ENCODE measurements around the gene TPK1. TPM values are rescaled to one million over a fixed set of nuclear protein-coding genes. Genes with fewer than 3 reads are reported as not detected.

Gene TPK1
- polyA plus RNA-seq, 1 of the 3 experiments (the other 2 are of a cell fraction): 3.3 TPM

GRCh38 chr7:144762853-144763252 is 73.0 kb downstream of the TPK1 start:
- H3K27ac ChIP-seq (ENCODE audit: low read depth in 2 of 2, low read length in 1 of 2): no peak overlapping the region
- CTCF ChIA-PET: interaction anchor here (1.2 to 1.3 kb wide), 2 partner anchors 24 to 25 kb away, joined by 4 read pairs; no protein-coding TSS in a partner anchor
- H3K9me3 ChIP-seq: no peaks in the 10 kb centered on the region
- no peak overlapping the region for H2AFZ ChIP-seq (ENCODE audit: low read depth)
- 19% methylated on average over 1 of the region's 1 CpG for WGBS (ENCODE audit: low lambda C conversion rate)
- no peaks in the 10 kb centered on the region for H4K20me1 ChIP-seq (ENCODE audit: insufficient read depth)
- H3K79me2 ChIP-seq (ENCODE audit: insufficient read depth): no peaks in the 10 kb centered on the region
- no peaks in the 10 kb centered on the region for H3F3A ChIP-seq (replicated peaks; ENCODE audit: insufficient read depth)
- no peak overlapping the region for H3K4me3 ChIP-seq (ENCODE audit: low read depth in 2 of 2, low read length in 1 of 2)
- no peak overlapping the region for H3K9ac ChIP-seq
- no peaks in the 10 kb centered on the region for H3K36me3 ChIP-seq (replicated peaks in 1 of 2; ENCODE audit: control insufficient read depth in 1 of 2, insufficient read depth in 2 of 2, low read length in 1 of 2)
- no peaks in the 10 kb centered on the region for H3K9me2 ChIP-seq
- no peaks in the 10 kb centered on the region for H3K27me3 ChIP-seq (ENCODE audit: insufficient read depth)
- H3K4me2 ChIP-seq: no peak overlapping the region
- H3K4me1 ChIP-seq (ENCODE audit: control insufficient read depth in 1 of 2, insufficient read depth in 2 of 2, low read depth in 1 of 2, low read length in 1 of 2): no peaks in the 10 kb centered on the region
- POLR2A ChIA-PET: no interaction called here
- TF ChIP-seq ZBTB33 (IDR thresholded peaks at IDR 0.05; ENCODE audit: borderline replicate concordance, low read depth): no peak
- no peak for DNase-seq

GRCh38 chr7:144761493-144761892 is 74.4 kb downstream of the TPK1 start:
- Histone ChIP-seq H3K4me2 (no peak overlapping the region), H3K4me3 (ENCODE audit: low read depth in 2 of 2, low read length in 1 of 2) (no peak overlapping the region), H2AFZ (ENCODE audit: low read depth) (no peak overlapping the region), H3K9me2 (no peaks in the 10 kb centered on the region), H3K79me2 (ENCODE audit: insufficient read depth) (no peaks in the 10 kb centered on the region), H3K36me3 (replicated peaks in 1 of 2; ENCODE audit: control insufficient read depth in 1 of 2, insufficient read depth in 2 of 2, low read length in 1 of 2) (no peaks in the 10 kb centered on the region), H4K20me1 (ENCODE audit: insufficient read depth) (no peaks in the 10 kb centered on the region), H3F3A (replicated peaks; ENCODE audit: insufficient read depth) (no peaks in the 10 kb centered on the region), H3K27me3 (ENCODE audit: insufficient read depth) (no peaks in the 10 kb centered on the region), H3K9ac (no peak overlapping the region), H3K9me3 (no peaks in the 10 kb centered on the region), H3K4me1 (ENCODE audit: control insufficient read depth in 1 of 2, insufficient read depth in 2 of 2, low read depth in 1 of 2, low read length in 1 of 2) (no peaks in the 10 kb centered on the region), H3K27ac (ENCODE audit: low read depth in 2 of 2, low read length in 1 of 2) (no peak overlapping the region)
- WGBS (ENCODE audit: low lambda C conversion rate): 33% methylated on average over 5 of the region's 5 CpGs
- ChIA-PET CTCF (interaction anchor here (1.4 kb wide), 1 partner anchor 8 kb away, joined by 3 read pairs; no protein-coding TSS in a partner anchor), POLR2A (no interaction called here)
- DNase-seq: no peak
- TF ChIP-seq PBX3 (IDR thresholded peaks at IDR 0.05) (no peak), TAF1 (IDR thresholded peaks at IDR 0.05; ENCODE audit: borderline replicate concordance, low read depth, low read length) (no peak), CHD2 (IDR thresholded peaks at IDR 0.05; ENCODE audit: low read length, partially characterized antibody) (no peak), CTCF (IDR thresholded peaks at IDR 0.05) (no peak), JUND (IDR thresholded peaks at IDR 0.05) (no peak), RFX5 (IDR thresholded peaks at IDR 0.05; ENCODE audit: low read length) (no peak), FOXM1 (IDR thresholded peaks at IDR 0.05; ENCODE audit: low read depth) (no peak), RCOR1 (IDR thresholded peaks at IDR 0.05; ENCODE audit: low read length) (no peak)
